ENCODE measurements around the gene DOK6. TPM values are rescaled to one million over a fixed set of nuclear protein-coding genes. Genes with fewer than 3 reads are reported as not detected.

DOK6 gene
- total RNA-seq, 1 donor from 2014 or later = 8.9 TPM

GRCh38 chr18:69383186-69383585 is 17.5 kb upstream of the DOK6 start:
- Mint-ChIP-seq H3K4me3 (ENCODE audit: unreplicated experiment) (no peak overlapping the region), H3K27ac (ENCODE audit: unreplicated experiment) (no peak overlapping the region)

GRCh38 chr18:69387186-69387585 is 13.5 kb upstream of the DOK6 start:
- Mint-ChIP-seq H3K36me3 (ENCODE audit: low read depth) (no peaks in the 10 kb centered on the region), H3K4me3 (ENCODE audit: unreplicated experiment) (no peak overlapping the region), H3K27ac (ENCODE audit: unreplicated experiment) (no peak overlapping the region), H3K27me3 (ENCODE audit: low read depth) (no peaks in the 10 kb centered on the region), H3K4me1 (ENCODE audit: low read depth) (no peaks in the 10 kb centered on the region), H3K9me3 (ENCODE audit: low read depth) (no peaks in the 10 kb centered on the region)
- no peak for TF ChIP-seq CTCF (IDR thresholded peaks at IDR 0.05)
- DNase-seq (ENCODE audit: low spot score) = no peak

More at GRCh38 chr18:69383186-69383585, 17.5 kb upstream of the DOK6 start:
- Mint-ChIP-seq H3K4me1 (ENCODE audit: low read depth) (no peaks in the 10 kb centered on the region), H3K36me3 (ENCODE audit: low read depth) (no peaks in the 10 kb centered on the region), H3K9me3 (ENCODE audit: low read depth) (peaks cover 2% of the 10 kb centered on the region), H3K27me3 (ENCODE audit: low read depth) (peaks cover 10% of the 10 kb centered on the region)
- no peak for DNase-seq (ENCODE audit: low spot score)
- no peak for TF ChIP-seq CTCF (IDR thresholded peaks at IDR 0.05)

- no peak for DNase-seq (ENCODE audit: low spot score)
- Mint-ChIP-seq H3K27me3 (ENCODE audit: low read depth) (no peaks in the 10 kb centered on the region), H3K4me3 (ENCODE audit: unreplicated experiment) (no peak overlapping the region), H3K36me3 (ENCODE audit: low read depth) (no peaks in the 10 kb centered on the region), H3K4me1 (ENCODE audit: low read depth) (no peaks in the 10 kb centered on the region), H3K27ac (ENCODE audit: unreplicated experiment) (no peak overlapping the region), H3K9me3 (ENCODE audit: low read depth) (no peaks in the 10 kb centered on the region)
- TF ChIP-seq CTCF (IDR thresholded peaks at IDR 0.05) = no peak
Measured at GRCh38 chr18:69388222-69388621, 12.5 kb upstream of the DOK6 start.

GRCh38 chr18:69397096-69397495 is 3.6 kb upstream of the DOK6 start:
- Mint-ChIP-seq H3K9me3 (ENCODE audit: low read depth) (peaks cover 10% of the 10 kb centered on the region), H3K27ac (ENCODE audit: unreplicated experiment) (no peak overlapping the region), H3K27me3 (ENCODE audit: low read depth) (peaks cover 8% of the 10 kb centered on the region), H3K4me3 (ENCODE audit: unreplicated experiment) (no peak overlapping the region), H3K36me3 (ENCODE audit: low read depth) (peaks cover 1% of the 10 kb centered on the region), H3K4me1 (ENCODE audit: low read depth) (peaks cover 16% of the 10 kb centered on the region)
- DNase-seq (ENCODE audit: low spot score) = no peak
- TF ChIP-seq CTCF (IDR thresholded peaks at IDR 0.05) = no peak

GRCh38 chr18:69399253-69399652 is 1.4 kb upstream of the DOK6 start:
- Mint-ChIP-seq H3K4me3 (ENCODE audit: unreplicated experiment) (no peak overlapping the region), H3K27me3 (ENCODE audit: low read depth) (peaks cover 14% of the 10 kb centered on the region), H3K36me3 (ENCODE audit: low read depth) (peaks cover 1% of the 10 kb centered on the region), H3K4me1 (ENCODE audit: low read depth) (peaks cover 23% of the 10 kb centered on the region), H3K27ac (ENCODE audit: unreplicated experiment) (no peak overlapping the region), H3K9me3 (ENCODE audit: low read depth) (peaks cover 10% of the 10 kb centered on the region)
- no peak for TF ChIP-seq CTCF (IDR thresholded peaks at IDR 0.05)
- no peak for DNase-seq (ENCODE audit: low spot score)

Measured in chondrocyte (in vitro differentiated cells).